IMR-90 (cell line): Measurements from ENCODE around the gene TSEN34. TPM values are rescaled to one million over a fixed set of nuclear protein-coding genes. Genes with fewer than 3 reads are reported as not detected.

Experiments
- ATAC-seq: fragments of 200-7000 bp; cut with Tn5 transposase; 2 replicates; pipeline ENCODE4 v1.9.1; 2020; ENCODE audit warnings: low read depth, mild to moderate bottlenecking, moderate library complexity
- BruUV-seq: library from RNA; stranded (reverse); fragments of 400-500 nt; replicated peaks from 2 replicates; lab custom pipeline; 2021; lab: Mats Ljungman, UMichigan
- CTCF ChIA-PET: fragments of 300-600 bp; formaldehyde crosslinking; extraction: SDS; loops from one replicate; lab custom pipeline; 2021; ENCODE audit warnings: antibody characterized with exemption; lab: Yijun Ruan, JAX
- POLR2A ChIA-PET: fragments of 300-600 bp; sonication (Branson Sonifier 250); formaldehyde crosslinking; loops from one replicate; lab custom pipeline; 2022; ENCODE audit warnings: antibody characterized with exemption; ENCODE audit not compliant: unreplicated experiment; lab: Charles Lee
- DNase-seq: peaks from one replicate; pipeline ENCODE4 v3.0.0; 2013
- H2AFZ ChIP-seq: replicated peaks from 2 replicates; pipeline ENCODE3; 2013; ENCODE audit warnings: low read length, mild to moderate bottlenecking; ENCODE audit not compliant: poor library complexity
- H2AK5ac ChIP-seq: 2 replicates; pipeline ENCODE4 v1.6.1; 2013; ENCODE audit warnings: low read depth, low read length, inconsistent platforms
- H2AK9ac ChIP-seq: replicated peaks from 2 replicates; pipeline ENCODE3; 2013; ENCODE audit warnings: mild to moderate bottlenecking, low read depth, low read length, moderate library complexity; ENCODE audit not compliant: poor library complexity
- H2BK120ac ChIP-seq: 2 replicates; pipeline ENCODE4 v1.6.1; 2013; ENCODE audit warnings: low read depth, low read length, inconsistent platforms
- H2BK15ac ChIP-seq: 3 replicates; pipeline ENCODE4 v1.6.1; 2013; ENCODE audit warnings: low read depth, low read length, inconsistent platforms
- H2BK20ac ChIP-seq: 2 replicates; pipeline ENCODE4 v1.6.1; 2013; ENCODE audit warnings: low read depth, mild to moderate bottlenecking, inconsistent platforms, low read length, moderate library complexity
- H2BK5ac ChIP-seq: 2 replicates; pipeline ENCODE4 v1.6.1; 2013; ENCODE audit warnings: mild to moderate bottlenecking, low read depth, low read length, inconsistent platforms; ENCODE audit not compliant: poor library complexity, severe bottlenecking
- H3K14ac ChIP-seq: replicated peaks from 2 replicates; pipeline ENCODE4 v1.6.1; 2013; ENCODE audit warnings: low read depth, low read length, inconsistent platforms
- H3K18ac ChIP-seq: 2 replicates; pipeline ENCODE4 v1.6.1; 2013; ENCODE audit warnings: low read depth, low read length, control low read depth
- H3K23ac ChIP-seq: 2 replicates; pipeline ENCODE4 v1.6.1; 2013; ENCODE audit warnings: low read depth, low read length, inconsistent platforms
- H3K27ac ChIP-seq: 2 replicates; pipeline ENCODE4 v1.5.1; 2013; ENCODE audit warnings: mild to moderate bottlenecking, control low read depth, low read length; ENCODE audit not compliant: insufficient read depth
- H3K27me3 ChIP-seq: 2 replicates; pipeline ENCODE4 v1.6.1; 2013; ENCODE audit warnings: low read length; ENCODE audit not compliant: control insufficient read depth, insufficient read depth
- H3K36me3 ChIP-seq: 2 replicates; pipeline ENCODE4 v1.6.1; 2013; ENCODE audit warnings: low read length, mixed read lengths; ENCODE audit not compliant: control insufficient read depth, insufficient read depth
- H3K4ac ChIP-seq: 2 replicates; pipeline ENCODE4 v1.6.1; 2013; ENCODE audit warnings: low read depth, low read length, inconsistent platforms
- H3K4me1 ChIP-seq: 2 replicates; pipeline ENCODE4 v1.6.1; 2013; ENCODE audit warnings: low read length, mixed read lengths; ENCODE audit not compliant: control insufficient read depth, insufficient read depth
- H3K4me2 ChIP-seq: 2 replicates; pipeline ENCODE4 v1.6.1; 2013; ENCODE audit warnings: low read depth, mild to moderate bottlenecking, control low read depth, low read length, moderate library complexity
- H3K4me3 ChIP-seq: 2 replicates; pipeline ENCODE4 v1.5.1; 2013; ENCODE audit warnings: low read depth, mild to moderate bottlenecking, control low read depth, low read length, moderate library complexity; ENCODE audit not compliant: insufficient read depth
- H3K56ac ChIP-seq: 2 replicates; pipeline ENCODE4 v1.6.1; 2013; ENCODE audit warnings: low read length, inconsistent platforms; ENCODE audit not compliant: insufficient read depth; ENCODE audit errors: extremely low read depth
- H3K79me1 ChIP-seq, 2 experiments: 2 replicates each; pipeline ENCODE4 v1.6.1; 2013; ENCODE audit warnings: low read length in 2 of 2, inconsistent platforms in 1 of 2, low read depth in 1 of 2
- H3K9ac ChIP-seq: 2 replicates; pipeline ENCODE4 v1.6.1; 2013; ENCODE audit warnings: low read depth, low read length, control low read depth
- H3K9me1 ChIP-seq: 2 replicates; pipeline ENCODE4 v1.6.1; 2013; ENCODE audit warnings: low read length, inconsistent platforms; ENCODE audit not compliant: insufficient read depth
- H3K9me3 ChIP-seq: 2 replicates; pipeline ENCODE4 v1.6.1; 2013; ENCODE audit warnings: low read length; ENCODE audit not compliant: control insufficient read depth, insufficient read depth
- H4K20me1 ChIP-seq: 2 replicates; pipeline ENCODE4 v1.6.1; 2013; ENCODE audit warnings: low read length, inconsistent platforms; ENCODE audit not compliant: insufficient read depth
- H4K5ac ChIP-seq: 2 replicates; pipeline ENCODE4 v1.6.1; 2013; ENCODE audit warnings: mild to moderate bottlenecking, low read depth, low read length, control low read depth
- H4K8ac ChIP-seq, 2 experiments: 2 replicates each; pipeline ENCODE4 v1.6.1; 2013; ENCODE audit warnings: low read depth in 2 of 2, low read length in 2 of 2, control low read depth in 1 of 2, inconsistent platforms in 1 of 2
- H4K91ac ChIP-seq: 2 replicates; pipeline ENCODE4 v1.6.1; 2013; ENCODE audit warnings: low read depth, low read length, inconsistent platforms; ENCODE audit not compliant: insufficient read depth
- BHLHE40 ChIP-seq: fragments of 150-350 bp; IDR thresholded peaks from 2 replicates; pipeline ENCODE4 v1.6.1; 2016; ENCODE audit warnings: mild to moderate bottlenecking, low read depth, low read length
- CEBPB ChIP-seq: IDR thresholded peaks from 2 replicates; pipeline ENCODE4 v1.6.1; 2012; ENCODE audit warnings: low read depth, low read length, improper control_type of control experiment
- CHD1 ChIP-seq: IDR thresholded peaks from 2 replicates; pipeline ENCODE4 v1.6.1; 2012; ENCODE audit warnings: low read depth, low read length, improper control_type of control experiment
- FOS ChIP-seq: fragments of 150-350 bp; IDR thresholded peaks from 2 replicates; pipeline ENCODE4 v1.6.1; 2016; ENCODE audit warnings: low read depth, low read length
- MAFK ChIP-seq: IDR thresholded peaks from 2 replicates; pipeline ENCODE4 v1.6.1; 2012; ENCODE audit warnings: low read depth, low read length, improper control_type of control experiment
- MAZ ChIP-seq: IDR thresholded peaks from 2 replicates; pipeline ENCODE4 v1.6.1; 2012; ENCODE audit warnings: low read depth, mild to moderate bottlenecking, low read length, improper control_type of control experiment, moderate library complexity, borderline replicate concordance
- MXI1 ChIP-seq: IDR thresholded peaks from 2 replicates; pipeline ENCODE4 v1.6.1; 2012; ENCODE audit warnings: low read depth, mild to moderate bottlenecking, low read length, moderate library complexity, borderline replicate concordance
- NFE2L2 ChIP-seq: fragments of 150-350 bp; IDR thresholded peaks from 2 replicates; pipeline ENCODE4 v1.6.1; 2016; ENCODE audit warnings: low read depth, mild to moderate bottlenecking, low read length
- POLR2A ChIP-seq: IDR thresholded peaks from 2 replicates; pipeline ENCODE4 v1.6.1; 2012; ENCODE audit warnings: mild to moderate bottlenecking, low read depth, low read length
- RAD21 ChIP-seq: IDR thresholded peaks from 2 replicates; pipeline ENCODE4 v1.6.1; 2012; ENCODE audit warnings: low read length, improper control_type of control experiment
- RCOR1 ChIP-seq: IDR thresholded peaks from 2 replicates; pipeline ENCODE4 v1.6.1; 2012; ENCODE audit warnings: mild to moderate bottlenecking, low read length, improper control_type of control experiment; ENCODE audit not compliant: insufficient replicate concordance
- RFX5 ChIP-seq: IDR thresholded peaks from 2 replicates; pipeline ENCODE4 v1.8.0; 2012; ENCODE audit warnings: low read depth, mild to moderate bottlenecking, low read length, moderate library complexity
- SMC3 ChIP-seq: fragments of 150-350 bp; IDR thresholded peaks from 2 replicates; pipeline ENCODE4 v1.6.1; 2016; ENCODE audit warnings: low read depth, mild to moderate bottlenecking, antibody characterized with exemption, low read length, moderate library complexity
- WGBS, 2 experiments: methylation state at CpG; one replicate each; pipeline versions ENCODE4 v1.1.5 to v1.1.7; 2013; ENCODE audit warnings: missing lambda C conversion rate in 2 of 2; ENCODE audit not compliant: insufficient read length in 1 of 2; ENCODE audit errors: extremely low coverage in 2 of 2; 5-methylcytosine and 5-hydroxymethylcytosine counted together
- dilution Hi-C: fragments of 300-500 bp; cut with HindIII; formaldehyde crosslinking; loops from one replicate; pipeline ENCODE4 v1.14.3; 2018; ENCODE audit warnings: low sequenced_read_pairs; ENCODE audit not compliant: unreplicated experiment
- in situ Hi-C: fragments of 300-500 bp; cut with MboI; formaldehyde crosslinking; loops from 3 replicates; pipeline ENCODE4 v1.14.3; 2019; ENCODE audit warnings: low sequenced_read_pairs, inconsistent platforms, mixed read lengths
- intact Hi-C: fragments of 100-400 bp; cut with micrococcal nuclease; formaldehyde crosslinking; loops from 2 replicates; pipeline ENCODE4 v1.10.0; 2022
- polyA plus RNA-seq, 3 experiments: library from polyadenylated mRNA; depleted of rRNA; stranded (reverse); fragments of >200 nt; gene quantifications; 2 replicates each; pipeline ENCODE4 v1.2.3, GENCODE V29; 2012; ENCODE audit warnings: low replicate concordance in 1 of 3
- total RNA-seq: library from RNA; depleted of rRNA; stranded (reverse); fragments of >200 nt; gene quantifications from 2 replicates; pipeline ENCODE4 v1.2.3, GENCODE V29; 2012
- TF ChIP-seq, protein P1 (sequence below): fragments of 150-350 bp; IDR thresholded peaks from 2 replicates; pipeline ENCODE4 v1.6.1; 2016; ENCODE audit warnings: low read depth, mild to moderate bottlenecking, low read length, moderate library complexity, borderline replicate concordance
- TF ChIP-seq, protein P2 (sequence below): conservative IDR thresholded peaks from 2 replicates; pipeline ENCODE4 v1.5.1; 2012; ENCODE audit warnings: mild to moderate bottlenecking, low read depth, low read length, improper control_type of control experiment
- TF ChIP-seq, protein P3 (sequence below): fragments of 150-350 bp; IDR thresholded peaks from 2 replicates; pipeline ENCODE4 v1.6.1; 2017; ENCODE audit warnings: mild to moderate bottlenecking, antibody characterized with exemption, low read length, low read depth

TSEN34 gene
- total and polyA plus RNA-seq, 2 of the 4 experiments (the other 2 are of a cell fraction): 32.1 to 69.4 TPM

DNA sequence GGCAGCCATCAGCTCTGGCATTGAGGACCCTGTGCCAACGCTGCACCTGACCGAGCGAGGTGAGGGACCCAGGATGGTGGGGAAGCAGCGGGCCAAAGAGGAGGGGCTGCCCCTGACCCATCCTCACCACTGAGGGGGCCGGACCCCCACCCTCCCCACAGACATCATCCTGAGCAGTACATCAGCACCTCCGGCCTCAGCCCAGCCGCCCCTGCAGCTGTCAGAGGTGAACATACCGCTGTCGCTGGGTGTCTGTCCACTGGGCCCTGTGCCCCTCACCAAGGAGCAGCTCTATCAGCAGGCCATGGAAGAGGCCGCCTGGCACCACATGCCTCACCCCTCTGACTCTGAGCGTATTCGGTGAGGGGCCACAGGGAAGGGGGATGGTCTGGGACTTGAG lies 38.8 kb upstream of the TSEN34 start:
- in situ Hi-C loops (no loop called here), dilution Hi-C loops (no loop called here), intact Hi-C loops (no loop called here)
- peaks cover 2 to 16% of the 10 kb centered on the region in 2 experiments; a peak in 2 of 4 replicates for H3K79me1 ChIP-seq
- no peak overlapping the region for H3K27ac ChIP-seq
- H3K4me3 ChIP-seq: no peak overlapping the region
- no peak overlapping the region for H3K18ac ChIP-seq
- no peaks in the 10 kb centered on the region for H3K9me3 ChIP-seq
- no peak overlapping the region for H3K14ac ChIP-seq
- no peak overlapping the region for H3K23ac ChIP-seq
- no peak overlapping the region for H3K56ac ChIP-seq
- H4K5ac ChIP-seq: no peak overlapping the region
- DNase-seq (no peak), ATAC-seq (no peak)
- 100% methylated on average over 3 of the region's 12 CpGs; no CpG with 5 or more reads in 1 of the 2 experiments for WGBS, 2 experiments
- H3K4me2 ChIP-seq: no peak overlapping the region
- H4K91ac ChIP-seq: no peak overlapping the region
- H4K20me1 ChIP-seq: peaks cover 7% of the 10 kb centered on the region; the same call in 1 of the 2 replicates
- H3K36me3 ChIP-seq: peaks cover 79% of the 10 kb centered on the region
- no peak overlapping the region for H2BK120ac ChIP-seq
- no peak overlapping the region for H2AFZ ChIP-seq
- no peak overlapping the region for H2BK15ac ChIP-seq
- no peak overlapping the region for H4K8ac ChIP-seq
- H2AK5ac ChIP-seq: no peak overlapping the region
- H3K9ac ChIP-seq: no peak overlapping the region
- no peaks in the 10 kb centered on the region for H3K27me3 ChIP-seq
- H2AK9ac ChIP-seq: no peak overlapping the region
- H2BK5ac ChIP-seq: no peak overlapping the region
- TF ChIP-seq, protein P1, sequence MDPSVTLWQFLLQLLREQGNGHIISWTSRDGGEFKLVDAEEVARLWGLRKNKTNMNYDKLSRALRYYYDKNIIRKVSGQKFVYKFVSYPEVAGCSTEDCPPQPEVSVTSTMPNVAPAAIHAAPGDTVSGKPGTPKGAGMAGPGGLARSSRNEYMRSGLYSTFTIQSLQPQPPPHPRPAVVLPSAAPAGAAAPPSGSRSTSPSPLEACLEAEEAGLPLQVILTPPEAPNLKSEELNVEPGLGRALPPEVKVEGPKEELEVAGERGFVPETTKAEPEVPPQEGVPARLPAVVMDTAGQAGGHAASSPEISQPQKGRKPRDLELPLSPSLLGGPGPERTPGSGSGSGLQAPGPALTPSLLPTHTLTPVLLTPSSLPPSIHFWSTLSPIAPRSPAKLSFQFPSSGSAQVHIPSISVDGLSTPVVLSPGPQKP: no peak
- TF ChIP-seq RFX5: no peak
- no peak for TF ChIP-seq RAD21
- no peak for TF ChIP-seq POLR2A
- no peak for TF ChIP-seq FOS
- TF ChIP-seq MXI1: no peak
- TF ChIP-seq BHLHE40: no peak
- TF ChIP-seq SMC3: no peak
- TF ChIP-seq CHD1: no peak
- TF ChIP-seq RCOR1: no peak
- no peak for TF ChIP-seq CEBPB
- no peak for TF ChIP-seq NFE2L2
- TF ChIP-seq, protein P2, sequence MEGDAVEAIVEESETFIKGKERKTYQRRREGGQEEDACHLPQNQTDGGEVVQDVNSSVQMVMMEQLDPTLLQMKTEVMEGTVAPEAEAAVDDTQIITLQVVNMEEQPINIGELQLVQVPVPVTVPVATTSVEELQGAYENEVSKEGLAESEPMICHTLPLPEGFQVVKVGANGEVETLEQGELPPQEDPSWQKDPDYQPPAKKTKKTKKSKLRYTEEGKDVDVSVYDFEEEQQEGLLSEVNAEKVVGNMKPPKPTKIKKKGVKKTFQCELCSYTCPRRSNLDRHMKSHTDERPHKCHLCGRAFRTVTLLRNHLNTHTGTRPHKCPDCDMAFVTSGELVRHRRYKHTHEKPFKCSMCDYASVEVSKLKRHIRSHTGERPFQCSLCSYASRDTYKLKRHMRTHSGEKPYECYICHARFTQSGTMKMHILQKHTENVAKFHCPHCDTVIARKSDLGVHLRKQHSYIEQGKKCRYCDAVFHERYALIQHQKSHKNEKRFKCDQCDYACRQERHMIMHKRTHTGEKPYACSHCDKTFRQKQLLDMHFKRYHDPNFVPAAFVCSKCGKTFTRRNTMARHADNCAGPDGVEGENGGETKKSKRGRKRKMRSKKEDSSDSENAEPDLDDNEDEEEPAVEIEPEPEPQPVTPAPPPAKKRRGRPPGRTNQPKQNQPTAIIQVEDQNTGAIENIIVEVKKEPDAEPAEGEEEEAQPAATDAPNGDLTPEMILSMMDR: no peak
- TF ChIP-seq MAZ: no peak
- TF ChIP-seq, protein P3, sequence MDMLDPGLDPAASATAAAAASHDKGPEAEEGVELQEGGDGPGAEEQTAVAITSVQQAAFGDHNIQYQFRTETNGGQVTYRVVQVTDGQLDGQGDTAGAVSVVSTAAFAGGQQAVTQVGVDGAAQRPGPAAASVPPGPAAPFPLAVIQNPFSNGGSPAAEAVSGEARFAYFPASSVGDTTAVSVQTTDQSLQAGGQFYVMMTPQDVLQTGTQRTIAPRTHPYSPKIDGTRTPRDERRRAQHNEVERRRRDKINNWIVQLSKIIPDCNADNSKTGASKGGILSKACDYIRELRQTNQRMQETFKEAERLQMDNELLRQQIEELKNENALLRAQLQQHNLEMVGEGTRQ: no peak
- TF ChIP-seq MAFK: no peak
- H3K9me1 ChIP-seq: no peaks in the 10 kb centered on the region
- H3K4me1 ChIP-seq: no peaks in the 10 kb centered on the region
- no TSS peak for BruUV-seq
- CTCF ChIA-PET: no interaction called here
- H2BK20ac ChIP-seq: no peak overlapping the region
- POLR2A ChIA-PET: no interaction called here
- H3K4ac ChIP-seq: no peak overlapping the region
